ENCODE results near the gene SLC52A3.

DNA sequence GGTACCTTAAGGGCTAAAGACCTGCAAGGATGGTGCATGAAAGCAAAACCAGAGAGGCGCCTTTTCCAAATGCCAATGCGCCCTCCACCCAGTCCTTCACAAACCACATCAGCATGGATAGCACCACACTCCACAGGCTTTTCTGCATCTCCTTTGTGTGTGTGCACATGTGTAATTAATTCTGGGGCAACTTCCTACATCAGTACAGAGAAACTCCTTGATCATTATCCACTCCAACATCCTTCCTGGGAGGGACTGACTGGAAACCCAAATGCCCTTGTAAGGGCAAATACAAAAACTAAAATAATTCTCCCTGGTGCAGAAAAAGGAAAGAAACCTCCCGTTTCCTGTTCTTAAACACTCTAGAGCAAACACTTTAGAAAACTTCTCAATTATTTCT lies 10.8 kb downstream of the SLC52A3 start:
- TF ChIP-seq EZH2phosphoT487 (IDR thresholded peaks at IDR 0.05; ENCODE audit: insufficient read depth, low read depth) (no peak), EZH2 (IDR thresholded peaks at IDR 0.05; ENCODE audit: insufficient read depth, poor library complexity, severe bottlenecking) (no peak)
